Thyroid gland (tissue), 4 donors: ENCODE results near the gene RBM22. TPM values are rescaled to one million over a fixed set of nuclear protein-coding genes. Genes with fewer than 3 reads are reported as not detected.

Experiments
- DNase-seq, 2 donors: peaks; one replicate each; pipeline ENCODE4 v3.0.0-alpha.2; 2019
- H3K27ac ChIP-seq, 3 donors: fragments of 200-600 bp; sonication (generic); 1 replicate in 2 of 3; 2 replicates in 1 of 3; pipeline ENCODE4 v1.5.1; 2016 to 2019; ENCODE audit warnings: mild to moderate bottlenecking in 1 of 3, moderate library complexity in 1 of 3
- H3K27me3 ChIP-seq: fragments of 200-600 bp; sonication (generic); one replicate; pipeline ENCODE4 v1.5.1; 2019
- H3K36me3 ChIP-seq, 2 donors: fragments of 200-600 bp; sonication (generic); one replicate each; pipeline ENCODE4 v1.5.1; 2016 to 2019
- H3K4me1 ChIP-seq, 2 donors: fragments of 200-600 bp; sonication (generic); one replicate each; pipeline ENCODE4 v1.5.1; 2017 to 2019
- H3K4me3 ChIP-seq, 3 donors: fragments of 200-600 bp; sonication (generic); replicated peaks in 1 of 3; 1 replicate in 2 of 3; 2 replicates in 1 of 3; pipeline ENCODE4 v1.5.1; 2016; ENCODE audit warnings: mild to moderate bottlenecking in 1 of 3
- H3K9me3 ChIP-seq: fragments of 200-600 bp; sonication (generic); one replicate; pipeline ENCODE4 v1.5.1; 2017
- CTCF ChIP-seq, 6 experiments: fragments of 200-600 bp in 3 of 6; fragments of 450-650 bp in 3 of 6; sonication (generic) in 3 of 6; IDR thresholded peaks; one replicate each; pipeline ENCODE4 v1.5.1; 2016 to 2019; ENCODE audit warnings: antibody characterized with exemption in 6 of 6, mild to moderate bottlenecking in 2 of 6, inconsistent platforms in 1 of 6, moderate library complexity in 1 of 6
- POLR2A ChIP-seq, 2 donors: fragments of 450-650 bp; IDR thresholded peaks; one replicate each; pipeline ENCODE4 v1.6.1; 2017; ENCODE audit warnings: antibody characterized with exemption in 2 of 2, mild to moderate bottlenecking in 2 of 2, moderate library complexity in 1 of 2
- WGBS, 2 donors: methylation state at CpG; one replicate each; pipeline ENCODE4 v1.1.5; 2017; 5-methylcytosine and 5-hydroxymethylcytosine counted together
- intact Hi-C: fragments of 100-400 bp; cut with DNase I; formaldehyde crosslinking; loops from one replicate; pipeline ENCODE4 v1.15.1; 2023
- total RNA-seq, 4 donors: library from RNA; depleted of rRNA; stranded (reverse); fragments of >200 nt; gene quantifications; one replicate each; pipeline ENCODE4 v1.2.3, GENCODE V29; 2016

The RBM22 gene
- total RNA-seq, 4 donors from 2014 or later: 39.1 to 47.2 (median 42.9) TPM

- DNase-seq: peak; percentile 24 to 25
- Histone ChIP-seq H3K4me1 (peaks cover 11 to 19% of the 10 kb centered on the region in 2 donors), H3K36me3 (no peaks in the 10 kb centered on the region), H3K9me3 (no peaks in the 10 kb centered on the region), H3K27me3 (peaks cover 11% of the 10 kb centered on the region), H3K4me3 (peak overlapping the region in 2 of 3 donors; percentile 15 to 28), H3K27ac (peak overlapping the region in 2 of 3 donors; percentile 19 to 43)
- intact Hi-C loops: no loop called here
- TF ChIP-seq CTCF (IDR thresholded peaks at IDR 0.05) (no peak), POLR2A (IDR thresholded peaks at IDR 0.05) (no peak)
- 6 to 9% methylated on average over 19 to 26 of the region's 38 CpGs for WGBS, 2 donors
Observed at GRCh38 chr5:150672237-150672883, 28.5 kb downstream of the RBM22 start.

- intact Hi-C loops: no loop called here
- H3K27ac ChIP-seq: peak overlapping the region in 2 of 3 donors; percentile 19 to 43
Observed at GRCh38 chr5:150671509-150672236, 29.2 kb downstream of the RBM22 start.

GRCh38 chr5:150670948-150671310 is 29.9 kb downstream of the RBM22 start:
- intact Hi-C loops: no loop called here
- H3K27ac ChIP-seq: no peak overlapping the region
- no peaks in the 10 kb centered on the region for H3K9me3 ChIP-seq
- 50 to 54% methylated on average over 2 of the region's 2 CpGs for whole genome bisulfite sequencing, 2 donors
- H3K36me3 ChIP-seq: no peaks in the 10 kb centered on the region
- peaks cover 11% of the 10 kb centered on the region for H3K27me3 ChIP-seq
- DNase-seq: no peak
- H3K4me1 ChIP-seq: peaks cover 11 to 19% of the 10 kb centered on the region in 2 donors
- TF ChIP-seq CTCF (IDR thresholded peaks at IDR 0.05) (no peak), POLR2A (IDR thresholded peaks at IDR 0.05) (no peak)
- no peak overlapping the region for H3K4me3 ChIP-seq

More at GRCh38 chr5:150671509-150672236, 29.2 kb downstream of the RBM22 start:
- no peak for DNase-seq
- peak overlapping the region in 2 of 3 donors; percentile 15 to 28 for H3K4me3 ChIP-seq
- H3K9me3 ChIP-seq: no peaks in the 10 kb centered on the region
- peaks cover 11% of the 10 kb centered on the region for H3K27me3 ChIP-seq
- H3K4me1 ChIP-seq: peaks cover 11 to 19% of the 10 kb centered on the region in 2 donors
- H3K36me3 ChIP-seq: no peaks in the 10 kb centered on the region
- TF ChIP-seq POLR2A (IDR thresholded peaks at IDR 0.05) (no peak), CTCF (IDR thresholded peaks at IDR 0.05) (no peak)
- WGBS, 2 donors: 2 to 6% methylated on average over 16 to 36 of the region's 51 CpGs

GRCh38 chr5:150670275-150670947 is 30.5 kb downstream of the RBM22 start:
- TF ChIP-seq CTCF (IDR thresholded peaks at IDR 0.05) (no peak), POLR2A (IDR thresholded peaks at IDR 0.05) (no peak)
- no peak overlapping the region for H3K4me3 ChIP-seq
- DNase-seq: no peak
- WGBS, 2 donors: 57 to 61% methylated on average over 13 to 14 of the region's 14 CpGs
- peaks cover 11% of the 10 kb centered on the region for H3K27me3 ChIP-seq
- H3K27ac ChIP-seq: no peak overlapping the region
- H3K36me3 ChIP-seq: no peaks in the 10 kb centered on the region
- peaks cover 11 to 19% of the 10 kb centered on the region in 2 donors for H3K4me1 ChIP-seq
- H3K9me3 ChIP-seq: no peaks in the 10 kb centered on the region
- intact Hi-C loops: no loop called here
